ENCODE results near the gene ST7. TPM values are rescaled to one million over a fixed set of nuclear protein-coding genes. Genes with fewer than 3 reads are reported as not detected.
"Not testable (repeated sequence)": the region's sequence is repeated elsewhere in the genome, so short reads cannot be mapped to it uniquely, and the experiment has no call there.

The ST7 gene
- total RNA-seq, 1 donor from 2014 or later, result 8.3 TPM

GRCh38 chr7:116969371-116969902 is 16.1 kb downstream of the ST7 start:
- Mint-ChIP-seq H3K36me3 (ENCODE audit: low read depth) (no peaks in the 10 kb centered on the region), H3K27me3 (no peaks in the 10 kb centered on the region), H3K27ac (no peak overlapping the region), H3K9me3 (no peaks in the 10 kb centered on the region), H3K4me1 (peaks cover 3% of the 10 kb centered on the region), H3K4me3 (no peak overlapping the region)
- intact Hi-C loops (cut with micrococcal nuclease), result no loop called here
- ATAC-seq (ENCODE audit: low read depth) (no peak), DNase-seq (no peak)
- no peak for TF ChIP-seq CTCF (IDR thresholded peaks at IDR 0.05)
- ChIA-PET POLR2A (no interaction called here), CTCF (interaction anchor here (1.0 to 1.2 kb wide), 2 partner anchors 17 to 158 kb away, joined by 3 read pairs; no protein-coding TSS in a partner anchor)

- no peak for DNase-seq
- ATAC-seq (ENCODE audit: low read depth), result no peak
- TF ChIP-seq CTCF (IDR thresholded peaks at IDR 0.05), result no peak
- Mint-ChIP-seq H3K9me3 (no peaks in the 10 kb centered on the region), H3K27ac (no peak overlapping the region), H3K4me1 (peaks cover 3% of the 10 kb centered on the region), H3K36me3 (ENCODE audit: low read depth) (no peaks in the 10 kb centered on the region), H3K27me3 (no peaks in the 10 kb centered on the region), H3K4me3 (no peak overlapping the region)
- ChIA-PET POLR2A (no interaction called here), CTCF (interaction anchor here (1.0 to 1.2 kb wide), 2 partner anchors 16 to 157 kb away, joined by 3 read pairs; no protein-coding TSS in a partner anchor)
- intact Hi-C loops (cut with micrococcal nuclease), result no loop called here
Measured at GRCh38 chr7:116970238-116970910, 17.1 kb downstream of the ST7 start.

GRCh38 chr7:116971153-116971552 is 17.9 kb downstream of the ST7 start:
- H3K27ac Mint-ChIP-seq; ATAC-seq (ENCODE audit: low read depth); intact Hi-C loops (cut with micrococcal nuclease); H3K4me1 Mint-ChIP-seq; POLR2A ChIA-PET; DNase-seq; CTCF ChIA-PET; H3K36me3 Mint-ChIP-seq (ENCODE audit: low read depth); H3K27me3 Mint-ChIP-seq; H3K9me3 Mint-ChIP-seq; H3K4me3 Mint-ChIP-seq: not testable (repeated sequence)

- ATAC-seq (ENCODE audit: low read depth) (no peak), DNase-seq (no peak)
- ChIA-PET POLR2A (no interaction called here), CTCF (no interaction called here)
- H3K9me3 Mint-ChIP-seq, result no peaks in the 10 kb centered on the region
- intact Hi-C loops (cut with micrococcal nuclease), result no loop called here
- no peaks in the 10 kb centered on the region for H3K27me3 Mint-ChIP-seq
- TF ChIP-seq CTCF (IDR thresholded peaks at IDR 0.05), result no peak
- no peak overlapping the region for H3K27ac Mint-ChIP-seq
- no peaks in the 10 kb centered on the region for H3K36me3 Mint-ChIP-seq (ENCODE audit: low read depth)
- no peak overlapping the region for H3K4me3 Mint-ChIP-seq
- H3K4me1 Mint-ChIP-seq, result peaks cover 3% of the 10 kb centered on the region
Measured at GRCh38 chr7:116971869-116972268, 18.6 kb downstream of the ST7 start.

GRCh38 chr7:116975024-116975423 is 21.7 kb downstream of the ST7 start:
- H3K4me1 Mint-ChIP-seq; H3K4me3 Mint-ChIP-seq; H3K27ac Mint-ChIP-seq; CTCF ChIA-PET; DNase-seq; H3K27me3 Mint-ChIP-seq; H3K9me3 Mint-ChIP-seq; intact Hi-C loops (cut with micrococcal nuclease); H3K36me3 Mint-ChIP-seq (ENCODE audit: low read depth); POLR2A ChIA-PET; ATAC-seq (ENCODE audit: low read depth): not testable (repeated sequence)

GRCh38 chr7:116977172-116977571 is 23.9 kb downstream of the ST7 start:
- no peak overlapping the region for H3K27ac Mint-ChIP-seq
- H3K36me3 Mint-ChIP-seq (ENCODE audit: low read depth), result no peaks in the 10 kb centered on the region
- ATAC-seq (ENCODE audit: low read depth) (no peak), DNase-seq (no peak)
- POLR2A ChIA-PET, result no interaction called here
- TF ChIP-seq CTCF (IDR thresholded peaks at IDR 0.05), result no peak
- intact Hi-C loops (cut with micrococcal nuclease), result no loop called here
- H3K27me3 Mint-ChIP-seq, result no peaks in the 10 kb centered on the region
- no peaks in the 10 kb centered on the region for H3K4me1 Mint-ChIP-seq
- CTCF ChIA-PET, result no interaction called here
- H3K4me3 Mint-ChIP-seq, result no peak overlapping the region
- H3K9me3 Mint-ChIP-seq, result no peaks in the 10 kb centered on the region
